Measurements from ENCODE around the gene TMEM132E.

GRCh38 chr17:34645594-34645993 lies 66.2 kb downstream of the TMEM132E start:
- TF ChIP-seq CTCF (IDR thresholded peaks at IDR 0.05), result no peak
- TF ChIP-seq POLR2A (IDR thresholded peaks at IDR 0.05), result no peak

Data from right lobe of liver (tissue), 4 donors.